Prostate gland (tissue), 2 donors: Measurements from ENCODE around the gene SMG5. TPM values are rescaled to one million over a fixed set of nuclear protein-coding genes. Genes with fewer than 3 reads are reported as not detected.

Experiments used
- DNase-seq: peaks from one replicate; pipeline ENCODE4 v3.0.0-alpha.2; 2019; ENCODE audit warnings: low spot score
- H3K27ac ChIP-seq, 2 donors: fragments of 200-600 bp; sonication (generic); 2 replicates each; pipeline ENCODE4 v1.5.1; 2017 to 2019
- H3K27me3 ChIP-seq: fragments of 200-600 bp; sonication (generic); replicated peaks from 2 replicates; pipeline ENCODE4 v1.5.1; 2019; ENCODE audit not compliant: insufficient read depth
- H3K36me3 ChIP-seq, 2 donors: fragments of 200-600 bp; sonication (generic); 1 replicate in 1 of 2; 2 replicates in 1 of 2; pipeline versions ENCODE4 v1.5.1 to v1.8.1; 2017 to 2019
- H3K4me1 ChIP-seq: fragments of 200-600 bp; sonication (generic); replicated peaks from 2 replicates; pipeline ENCODE4 v1.5.1; 2019
- H3K4me3 ChIP-seq, 2 donors: fragments of 200-600 bp; sonication (generic); 2 replicates each; pipeline ENCODE4 v1.5.1; 2017 to 2019
- H3K9me3 ChIP-seq: fragments of 200-600 bp; sonication (generic); 2 replicates; pipeline ENCODE4 v1.5.1; 2017
- POLR2A ChIP-seq: fragments of 450-650 bp; IDR thresholded peaks from one replicate; pipeline ENCODE4 v1.6.1; 2016; ENCODE audit warnings: antibody characterized with exemption, mild to moderate bottlenecking
- POLR2AphosphoS5 ChIP-seq: sonication (generic); formaldehyde crosslinking; IDR thresholded peaks from one replicate; pipeline ENCODE4 v1.6.1; 2017; ENCODE audit warnings: antibody characterized with exemption
- WGBS: methylation state at CpG from one replicate; pipeline ENCODE4 v1.1.5; 2018; 5-methylcytosine and 5-hydroxymethylcytosine counted together
- intact Hi-C: fragments of 100-400 bp; cut with DNase I; formaldehyde crosslinking; loops from one replicate; pipeline ENCODE4 v1.14.2; 2022
- total RNA-seq, 2 donors: library from RNA; depleted of rRNA; stranded (reverse); fragments of >200 nt; gene quantifications; one replicate each; pipeline ENCODE4 v1.1.0, GENCODE V29; 2016
- TF ChIP-seq, protein P1 (sequence below), 4 experiments: fragments of 200-600 bp in 2 of 4; fragments of 450-650 bp in 2 of 4; sonication (generic) in 2 of 4; IDR thresholded peaks; 1 replicate in 3 of 4; 2 replicates in 1 of 4; pipeline ENCODE4 v1.5.1; 2016 to 2019; ENCODE audit warnings: antibody characterized with exemption in 4 of 4, mild to moderate bottlenecking in 2 of 4, moderate library complexity in 2 of 4

The SMG5 gene
- total RNA-seq, 2 donors from 2014 or later, result 49.1 to 113 TPM

DNA sequence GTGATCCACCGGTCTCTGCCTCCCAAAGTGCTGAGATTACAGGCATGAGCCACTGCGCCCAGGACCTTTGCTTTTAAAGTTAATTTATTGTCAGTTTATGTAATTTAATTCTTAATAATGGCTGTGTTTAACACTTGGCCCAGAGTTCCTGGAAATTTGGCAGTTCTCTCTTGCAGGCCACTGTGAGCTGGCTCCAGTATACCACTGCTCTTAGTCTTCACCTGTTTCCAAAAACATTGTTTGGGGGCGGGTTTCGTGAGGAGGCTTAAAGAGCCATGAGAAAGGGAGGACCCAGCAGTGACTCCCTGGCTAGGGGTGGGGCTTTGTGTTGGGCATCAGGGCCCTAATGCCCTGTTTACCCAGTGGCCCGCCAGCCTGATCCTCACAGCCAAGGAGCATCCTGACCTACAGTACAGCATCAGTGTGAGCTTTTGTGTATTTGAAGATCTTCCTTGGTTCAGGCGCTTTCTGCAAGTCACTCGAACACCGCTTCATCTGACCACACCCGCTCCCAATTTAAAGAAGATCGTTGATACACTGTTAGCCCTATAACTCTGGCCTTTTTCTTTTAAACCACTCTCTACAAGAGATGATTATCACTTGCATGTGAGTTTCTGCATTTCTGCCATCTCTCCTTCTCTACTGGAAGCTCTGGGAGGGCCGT, 52.7 kb downstream of the SMG5 start:
- Histone ChIP-seq H3K9me3 (no peaks in the 10 kb centered on the region), H3K27ac (no peak overlapping the region), H3K4me1 (no peaks in the 10 kb centered on the region), H3K27me3 (no peaks in the 10 kb centered on the region), H3K4me3 (no peak overlapping the region), H3K36me3 (no peaks in the 10 kb centered on the region)
- WGBS, result 71% methylated on average over 11 of the region's 11 CpGs
- DNase-seq, result no peak
- TF ChIP-seq POLR2A (no peak), POLR2AphosphoS5 (no peak)
- TF ChIP-seq, protein P1, sequence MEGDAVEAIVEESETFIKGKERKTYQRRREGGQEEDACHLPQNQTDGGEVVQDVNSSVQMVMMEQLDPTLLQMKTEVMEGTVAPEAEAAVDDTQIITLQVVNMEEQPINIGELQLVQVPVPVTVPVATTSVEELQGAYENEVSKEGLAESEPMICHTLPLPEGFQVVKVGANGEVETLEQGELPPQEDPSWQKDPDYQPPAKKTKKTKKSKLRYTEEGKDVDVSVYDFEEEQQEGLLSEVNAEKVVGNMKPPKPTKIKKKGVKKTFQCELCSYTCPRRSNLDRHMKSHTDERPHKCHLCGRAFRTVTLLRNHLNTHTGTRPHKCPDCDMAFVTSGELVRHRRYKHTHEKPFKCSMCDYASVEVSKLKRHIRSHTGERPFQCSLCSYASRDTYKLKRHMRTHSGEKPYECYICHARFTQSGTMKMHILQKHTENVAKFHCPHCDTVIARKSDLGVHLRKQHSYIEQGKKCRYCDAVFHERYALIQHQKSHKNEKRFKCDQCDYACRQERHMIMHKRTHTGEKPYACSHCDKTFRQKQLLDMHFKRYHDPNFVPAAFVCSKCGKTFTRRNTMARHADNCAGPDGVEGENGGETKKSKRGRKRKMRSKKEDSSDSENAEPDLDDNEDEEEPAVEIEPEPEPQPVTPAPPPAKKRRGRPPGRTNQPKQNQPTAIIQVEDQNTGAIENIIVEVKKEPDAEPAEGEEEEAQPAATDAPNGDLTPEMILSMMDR (IDR thresholded peaks at IDR 0.05), result no peak
- intact Hi-C loops, result loop anchor here (5.0 kb wide), 2 partner anchors 83 to 138 kb away; no protein-coding TSS in a partner anchor

DNA sequence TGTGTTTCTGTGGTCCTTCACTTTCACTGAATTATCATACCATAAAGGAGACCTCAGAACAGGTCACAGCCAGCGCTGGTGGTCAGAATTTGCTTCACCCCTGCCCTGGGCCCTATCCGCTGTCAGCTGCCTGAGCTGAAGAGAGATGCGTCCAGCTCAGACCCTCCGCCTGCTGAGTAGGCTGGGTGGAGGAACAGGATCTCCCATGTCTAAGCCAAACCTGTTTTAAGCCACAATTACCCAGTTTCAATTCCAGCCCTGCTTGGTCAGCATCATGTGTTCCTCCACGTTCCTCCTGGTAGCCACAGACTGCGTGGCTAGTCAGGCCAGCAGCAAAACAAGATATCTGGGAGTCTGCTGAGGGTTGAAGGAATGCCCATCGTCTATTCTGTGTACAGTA, 54.1 kb downstream of the SMG5 start:
- TF ChIP-seq POLR2AphosphoS5, result no peak
- TF ChIP-seq, protein P1 (IDR thresholded peaks at IDR 0.05), result no peak
- TF ChIP-seq POLR2A, result no peak
- intact Hi-C loops, result loop anchor here (5.0 kb wide), 2 partner anchors 81 to 136 kb away; no protein-coding TSS in a partner anchor
- no peaks in the 10 kb centered on the region for H3K27me3 ChIP-seq
- H3K4me3 ChIP-seq, result no peak overlapping the region
- 78% methylated on average over 7 of the region's 7 CpGs for WGBS
- no peaks in the 10 kb centered on the region for H3K9me3 ChIP-seq
- no peak for DNase-seq
- no peaks in the 10 kb centered on the region for H3K36me3 ChIP-seq
- no peak overlapping the region for H3K27ac ChIP-seq
- no peaks in the 10 kb centered on the region for H3K4me1 ChIP-seq

GRCh38 chr1:156226782-156227181, 55.8 kb downstream of the SMG5 start:
- 82% methylated on average over 4 of the region's 4 CpGs for WGBS
- Histone ChIP-seq H3K9me3 (no peaks in the 10 kb centered on the region), H3K4me3 (no peak overlapping the region), H3K4me1 (no peaks in the 10 kb centered on the region), H3K27me3 (no peaks in the 10 kb centered on the region), H3K36me3 (no peaks in the 10 kb centered on the region), H3K27ac (no peak overlapping the region)
- no peak for DNase-seq
- TF ChIP-seq, protein P1 (IDR thresholded peaks at IDR 0.05), result no peak
- no peak for TF ChIP-seq POLR2A
- no peak for TF ChIP-seq POLR2AphosphoS5
- intact Hi-C loops, result loop anchor here (5.0 kb wide), 2 partner anchors 79 to 134 kb away; no protein-coding TSS in a partner anchor

- no peaks in the 10 kb centered on the region for H3K4me1 ChIP-seq
- no peak overlapping the region for H3K4me3 ChIP-seq
- peaks cover 0 to 4% of the 10 kb centered on the region in 2 donors for H3K36me3 ChIP-seq
- 71% methylated on average over 2 of the region's 2 CpGs for WGBS
- H3K27ac ChIP-seq, result no peak overlapping the region
- no peaks in the 10 kb centered on the region for H3K9me3 ChIP-seq
- TF ChIP-seq POLR2A (no peak), POLR2AphosphoS5 (no peak)
- TF ChIP-seq, protein P1 (IDR thresholded peaks at IDR 0.05), result no peak
- intact Hi-C loops, result loop anchor here (5.0 kb wide), 2 partner anchors 79 to 134 kb away; no protein-coding TSS in a partner anchor
- H3K27me3 ChIP-seq, result no peaks in the 10 kb centered on the region
- DNase-seq, result no peak
These were observed 56.5 kb downstream of the SMG5 start for GRCh38 chr1:156226116-156226538.

- Histone ChIP-seq H3K27ac (no peak overlapping the region), H3K27me3 (no peaks in the 10 kb centered on the region), H3K36me3 (peaks cover 0 to 4% of the 10 kb centered on the region in 2 donors), H3K4me1 (no peaks in the 10 kb centered on the region), H3K4me3 (no peak overlapping the region), H3K9me3 (no peaks in the 10 kb centered on the region)
- whole genome bisulfite sequencing, result 14% methylated on average over 2 of the region's 2 CpGs
- intact Hi-C loops, result loop anchor here (5.0 kb wide), 2 partner anchors 78 to 133 kb away; no protein-coding TSS in a partner anchor
- TF ChIP-seq POLR2AphosphoS5 (no peak), POLR2A (no peak)
- TF ChIP-seq, protein P1 (IDR thresholded peaks at IDR 0.05), result no peak
- no peak for DNase-seq
These were observed 57.0 kb downstream of the SMG5 start for GRCh38 chr1:156225677-156226014.
